Measurements from ENCODE around the gene CYB561. TPM values are rescaled to one million over a fixed set of nuclear protein-coding genes. Genes with fewer than 3 reads are reported as not detected.

The CYB561 gene
- total RNA-seq, 1 donor from 2014 or later, result 15.4 TPM

Other genes starting within 250 kb of the CYB561 start
- gene ACE, start 30.8 kb upstream of the CYB561 start, total RNA-seq, result 10.3 and 16.0 TPM in 2 replicates
- gene KCNH6, start 77.1 kb upstream of the CYB561 start, total RNA-seq, result not detected in 2 replicates
- gene DCAF7, start 104.2 kb upstream of the CYB561 start, total RNA-seq, result 128 and 133 TPM in 2 replicates
- 25.1 and 27.5 TPM in 2 replicates for gene TACO1, start 154.6 kb upstream of the CYB561 start, total RNA-seq
- gene MAP3K3, start 176.1 kb upstream of the CYB561 start, total RNA-seq, result 42.7 and 43.5 TPM in 2 replicates